Measurements from ENCODE around the gene BCAS3. TPM values are rescaled to one million over a fixed set of nuclear protein-coding genes. Genes with fewer than 3 reads are reported as not detected.

The BCAS3 gene
- total RNA-seq, 1 experiment from 2014 or later = 14.4 TPM

DNA sequence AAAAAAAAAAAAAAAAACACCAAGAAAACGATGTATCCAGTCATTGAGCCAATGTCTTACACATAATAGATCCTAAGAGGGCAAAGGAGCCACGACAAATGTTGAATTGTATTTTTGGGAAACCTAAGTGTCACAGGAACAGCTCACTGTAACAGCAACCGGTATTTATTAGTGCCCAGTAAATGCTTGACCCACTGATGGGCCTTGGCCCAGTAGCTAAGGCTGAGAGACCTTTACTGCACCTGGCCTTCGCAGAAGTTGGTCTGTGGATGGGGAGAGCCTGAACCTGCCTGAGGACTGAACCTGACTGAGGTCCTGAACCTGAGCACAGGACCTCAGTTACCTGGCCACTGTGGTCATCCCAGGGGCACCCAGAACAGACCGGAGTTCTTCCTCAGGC lies 657.0 kb downstream of the BCAS3 start:
- ChIA-PET CTCF (no interaction called here), POLR2A (ENCODE audit: low non-redundant PET) (no interaction called here)
- no peaks in the 10 kb centered on the region for H3K27me3 ChIP-seq (replicated peaks; ENCODE audit: insufficient read depth, low read depth, low read length, poor library complexity)
- no peaks in the 10 kb centered on the region for H3K9me3 ChIP-seq (ENCODE audit: low read depth, low read length, poor library complexity, severe bottlenecking)
- no peak overlapping the region for H3K27ac ChIP-seq (ENCODE audit: low read depth, low read length, poor library complexity, severe bottlenecking)
- no peaks in the 10 kb centered on the region for H3K4me1 ChIP-seq (ENCODE audit: insufficient read depth, low read length, poor library complexity, severe bottlenecking)
- intact Hi-C loops (cut with micrococcal nuclease; ENCODE audit: unreplicated experiment) = no loop called here
- DNase-seq (ENCODE audit: low spot score) = no peak
- no peak for TF ChIP-seq EZH2 (IDR thresholded peaks at IDR 0.05; ENCODE audit: borderline replicate concordance, low read depth, low read length, poor library complexity, severe bottlenecking)
- TF ChIP-seq, protein P1, sequence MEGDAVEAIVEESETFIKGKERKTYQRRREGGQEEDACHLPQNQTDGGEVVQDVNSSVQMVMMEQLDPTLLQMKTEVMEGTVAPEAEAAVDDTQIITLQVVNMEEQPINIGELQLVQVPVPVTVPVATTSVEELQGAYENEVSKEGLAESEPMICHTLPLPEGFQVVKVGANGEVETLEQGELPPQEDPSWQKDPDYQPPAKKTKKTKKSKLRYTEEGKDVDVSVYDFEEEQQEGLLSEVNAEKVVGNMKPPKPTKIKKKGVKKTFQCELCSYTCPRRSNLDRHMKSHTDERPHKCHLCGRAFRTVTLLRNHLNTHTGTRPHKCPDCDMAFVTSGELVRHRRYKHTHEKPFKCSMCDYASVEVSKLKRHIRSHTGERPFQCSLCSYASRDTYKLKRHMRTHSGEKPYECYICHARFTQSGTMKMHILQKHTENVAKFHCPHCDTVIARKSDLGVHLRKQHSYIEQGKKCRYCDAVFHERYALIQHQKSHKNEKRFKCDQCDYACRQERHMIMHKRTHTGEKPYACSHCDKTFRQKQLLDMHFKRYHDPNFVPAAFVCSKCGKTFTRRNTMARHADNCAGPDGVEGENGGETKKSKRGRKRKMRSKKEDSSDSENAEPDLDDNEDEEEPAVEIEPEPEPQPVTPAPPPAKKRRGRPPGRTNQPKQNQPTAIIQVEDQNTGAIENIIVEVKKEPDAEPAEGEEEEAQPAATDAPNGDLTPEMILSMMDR (conservative IDR thresholded peaks at IDR 0.05; ENCODE audit: low read depth, low read length) = no peak
- BruUV-seq (replicated peaks) = no TSS peak
- no peak overlapping the region for H3K4me3 ChIP-seq (ENCODE audit: low read depth, low read length, poor library complexity, severe bottlenecking)
- H3K36me3 ChIP-seq (ENCODE audit: insufficient read depth, low read length, poor library complexity, severe bottlenecking) = no peaks in the 10 kb centered on the region

DNA sequence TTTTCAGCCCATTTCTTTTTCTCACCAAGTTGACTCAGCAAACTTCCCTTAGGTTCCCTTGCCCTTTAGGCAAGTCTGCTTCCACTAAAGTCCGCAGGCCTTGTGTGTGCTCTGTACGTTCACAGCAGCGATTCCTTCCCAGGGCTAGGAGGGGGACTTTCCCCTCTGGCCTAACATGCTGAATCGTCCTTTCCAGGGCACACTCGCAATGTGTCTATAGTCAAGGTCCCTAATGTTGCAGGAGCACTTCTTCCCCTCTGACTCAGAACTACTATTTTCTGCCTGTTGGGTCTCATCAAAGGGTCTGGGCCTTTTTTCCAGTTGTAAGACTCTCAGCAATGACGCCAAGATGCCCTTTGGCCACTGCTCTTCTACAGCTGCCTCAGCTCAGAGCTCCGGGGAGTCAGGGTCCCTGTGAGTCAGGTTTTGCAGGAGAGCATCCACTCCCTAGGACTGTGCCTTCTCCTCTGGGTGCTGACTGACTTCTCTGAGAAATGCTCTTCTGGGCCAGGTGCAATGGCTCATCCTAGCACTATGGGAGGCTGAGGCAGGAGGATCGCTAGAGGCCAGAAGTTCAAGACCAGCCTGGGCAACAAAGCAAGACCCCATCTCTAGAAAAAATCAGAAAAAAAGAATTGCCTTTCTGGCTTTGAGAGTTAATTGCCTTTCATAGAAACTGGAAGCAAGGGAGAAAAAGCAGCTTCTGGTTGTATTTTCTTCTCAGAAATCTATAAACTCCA lies 657.6 kb downstream of the BCAS3 start:
- POLR2A ChIA-PET (ENCODE audit: low non-redundant PET) = no interaction called here
- CTCF ChIA-PET = no interaction called here

DNA sequence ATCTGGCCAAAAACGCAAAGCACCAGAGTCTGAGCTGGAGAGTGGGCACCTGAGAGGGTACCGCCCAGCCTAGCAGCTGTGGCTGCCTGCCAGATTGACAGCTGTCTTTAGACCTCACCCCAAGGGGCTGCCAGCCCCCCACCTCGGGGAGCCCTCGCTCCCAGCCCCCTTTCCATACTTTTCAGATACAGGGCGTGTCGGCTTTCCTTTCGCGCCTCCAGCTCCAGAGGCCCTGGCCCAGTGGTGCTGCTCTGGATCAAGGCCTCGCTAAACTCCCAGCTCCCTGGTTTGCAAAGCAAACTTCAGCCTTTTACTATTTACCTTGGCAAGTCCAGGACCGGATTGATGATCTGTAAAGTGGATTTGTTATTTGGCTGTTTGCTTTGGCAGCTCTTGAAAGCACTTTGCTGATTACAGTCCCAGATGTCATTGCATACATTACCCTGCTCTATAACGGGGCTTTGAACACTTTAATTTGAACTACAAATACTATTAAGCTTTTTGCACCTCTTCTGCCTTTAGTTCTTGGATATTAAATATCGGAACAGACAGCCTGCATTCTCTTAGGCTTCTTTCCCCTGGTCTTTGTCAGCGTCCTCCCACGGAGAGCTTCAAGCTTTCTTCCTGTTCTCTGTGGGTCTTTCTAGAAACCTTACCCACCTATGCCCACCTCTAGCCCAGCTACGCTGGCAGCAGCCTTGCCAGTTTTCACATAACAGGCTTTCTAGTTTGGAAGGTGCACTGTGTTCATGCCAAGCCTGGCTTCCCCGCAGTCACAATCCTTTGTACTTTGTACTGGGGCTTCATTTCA lies 658.4 kb downstream of the BCAS3 start:
- Histone ChIP-seq H3K27me3 (replicated peaks; ENCODE audit: insufficient read depth, low read depth, low read length, poor library complexity) (no peaks in the 10 kb centered on the region), H3K36me3 (ENCODE audit: insufficient read depth, low read length, poor library complexity, severe bottlenecking) (no peaks in the 10 kb centered on the region), H3K4me1 (ENCODE audit: insufficient read depth, low read length, poor library complexity, severe bottlenecking) (no peaks in the 10 kb centered on the region), H3K9me3 (ENCODE audit: low read depth, low read length, poor library complexity, severe bottlenecking) (no peaks in the 10 kb centered on the region), H3K4me3 (ENCODE audit: low read depth, low read length, poor library complexity, severe bottlenecking) (no peak overlapping the region), H3K27ac (ENCODE audit: low read depth, low read length, poor library complexity, severe bottlenecking) (no peak overlapping the region)
- TF ChIP-seq, protein P1 (conservative IDR thresholded peaks at IDR 0.05; ENCODE audit: low read depth, low read length) = no peak
- TF ChIP-seq EZH2 (IDR thresholded peaks at IDR 0.05; ENCODE audit: borderline replicate concordance, low read depth, low read length, poor library complexity, severe bottlenecking) = no peak
- ChIA-PET CTCF (no interaction called here), POLR2A (ENCODE audit: low non-redundant PET) (no interaction called here)
- intact Hi-C loops (cut with micrococcal nuclease; ENCODE audit: unreplicated experiment) = no loop called here
- no TSS peak for BruUV-seq (replicated peaks)
- DNase-seq (ENCODE audit: low spot score) = no peak

More for the DNA sequence above, 657.6 kb downstream of the BCAS3 start:
- Histone ChIP-seq H3K4me1 (ENCODE audit: insufficient read depth, low read length, poor library complexity, severe bottlenecking) (no peaks in the 10 kb centered on the region), H3K4me3 (ENCODE audit: low read depth, low read length, poor library complexity, severe bottlenecking) (no peak overlapping the region), H3K36me3 (ENCODE audit: insufficient read depth, low read length, poor library complexity, severe bottlenecking) (no peaks in the 10 kb centered on the region), H3K27me3 (replicated peaks; ENCODE audit: insufficient read depth, low read depth, low read length, poor library complexity) (no peaks in the 10 kb centered on the region), H3K9me3 (ENCODE audit: low read depth, low read length, poor library complexity, severe bottlenecking) (no peaks in the 10 kb centered on the region), H3K27ac (ENCODE audit: low read depth, low read length, poor library complexity, severe bottlenecking) (no peak overlapping the region)
- BruUV-seq (replicated peaks) = no TSS peak
- intact Hi-C loops (cut with micrococcal nuclease; ENCODE audit: unreplicated experiment) = no loop called here
- no peak for TF ChIP-seq EZH2 (IDR thresholded peaks at IDR 0.05; ENCODE audit: borderline replicate concordance, low read depth, low read length, poor library complexity, severe bottlenecking)
- TF ChIP-seq, protein P1 (conservative IDR thresholded peaks at IDR 0.05; ENCODE audit: low read depth, low read length) = no peak
- DNase-seq (ENCODE audit: low spot score) = no peak

All from A673 (cell line).